Measurements from ENCODE around the gene RNF144A. TPM values are rescaled to one million over a fixed set of nuclear protein-coding genes. Genes with fewer than 3 reads are reported as not detected.

Gene RNF144A
- total and polyA plus RNA-seq, 2 experiments from 2014 or later, result 0.60 to 3.5 TPM

- in situ Hi-C loops (cut with MboI), result no loop called here
- Histone ChIP-seq H3K9ac (no peak overlapping the region), H3K9me3 (ENCODE audit: low read depth) (no peaks in the 10 kb centered on the region), H3K27me3 (replicated peaks; ENCODE audit: insufficient read depth) (peaks cover 17% of the 10 kb centered on the region), H2AFZ (no peak overlapping the region), H3K36me3 (ENCODE audit: low read depth) (no peaks in the 10 kb centered on the region), H4K20me1 (ENCODE audit: insufficient read depth) (no peaks in the 10 kb centered on the region), H3K4me1 (ENCODE audit: insufficient read depth) (no peaks in the 10 kb centered on the region), H3K4me3 (no peak overlapping the region), H3K9me2 (ENCODE audit: insufficient read depth) (no peaks in the 10 kb centered on the region), H3F3A (ENCODE audit: insufficient read depth) (no peaks in the 10 kb centered on the region), H3K4me2 (ENCODE audit: unreplicated experiment) (no peak overlapping the region), H3K79me2 (ENCODE audit: insufficient read depth) (no peaks in the 10 kb centered on the region), H3K27ac (no peak overlapping the region)
- 97 to 100% methylated on average over 2 of the region's 2 CpGs for WGBS, 2 experiments (ENCODE audit: low coverage in 1 of 2, low lambda C conversion rate in 2 of 2, missing lambda C conversion rate in 2 of 2)
- TF ChIP-seq EZH2phosphoT487 (IDR thresholded peaks at IDR 0.05; ENCODE audit: insufficient read depth, low read depth) (no peak), EZH2 (IDR thresholded peaks at IDR 0.05; ENCODE audit: insufficient read depth, poor library complexity, severe bottlenecking) (no peak)
- DNase-seq, result no peak
These were observed 19.9 kb downstream of the RNF144A start for GRCh38 chr2:6937157-6937556.

GRCh38 chr2:6937582-6937981 is 20.4 kb downstream of the RNF144A start:
- TF ChIP-seq EZH2phosphoT487 (IDR thresholded peaks at IDR 0.05; ENCODE audit: insufficient read depth, low read depth), result no peak
- Histone ChIP-seq H3F3A (ENCODE audit: insufficient read depth) (no peaks in the 10 kb centered on the region), H4K20me1 (ENCODE audit: insufficient read depth) (no peaks in the 10 kb centered on the region), H3K36me3 (ENCODE audit: low read depth) (no peaks in the 10 kb centered on the region), H3K27ac (no peak overlapping the region), H3K4me2 (ENCODE audit: unreplicated experiment) (no peak overlapping the region), H2AFZ (no peak overlapping the region), H3K9me2 (ENCODE audit: insufficient read depth) (no peaks in the 10 kb centered on the region), H3K27me3 (replicated peaks; ENCODE audit: insufficient read depth) (peaks cover 20% of the 10 kb centered on the region), H3K79me2 (ENCODE audit: insufficient read depth) (no peaks in the 10 kb centered on the region), H3K9ac (no peak overlapping the region), H3K9me3 (ENCODE audit: low read depth) (no peaks in the 10 kb centered on the region), H3K4me3 (no peak overlapping the region), H3K4me1 (ENCODE audit: insufficient read depth) (no peaks in the 10 kb centered on the region)
- in situ Hi-C loops (cut with MboI), result no loop called here
- DNase-seq, result no peak
- 93 to 97% methylated on average over 4 of the region's 4 CpGs for WGBS, 2 experiments (ENCODE audit: low coverage in 1 of 2, low lambda C conversion rate in 2 of 2, missing lambda C conversion rate in 2 of 2)

GRCh38 chr2:6939071-6939470 is 21.9 kb downstream of the RNF144A start:
- no peak overlapping the region for H3K4me3 ChIP-seq
- peaks cover 20% of the 10 kb centered on the region for H3K27me3 ChIP-seq (replicated peaks; ENCODE audit: insufficient read depth)
- H2AFZ ChIP-seq, result no peak overlapping the region
- no peak overlapping the region for H3K4me2 ChIP-seq (ENCODE audit: unreplicated experiment)
- no peaks in the 10 kb centered on the region for H3K4me1 ChIP-seq (ENCODE audit: insufficient read depth)
- H3K9me2 ChIP-seq (ENCODE audit: insufficient read depth), result no peaks in the 10 kb centered on the region
- in situ Hi-C loops (cut with MboI), result no loop called here
- no peaks in the 10 kb centered on the region for H3K36me3 ChIP-seq (ENCODE audit: low read depth)
- WGBS, 2 experiments (ENCODE audit: low coverage in 1 of 2, low lambda C conversion rate in 2 of 2, missing lambda C conversion rate in 2 of 2), result 64 to 67% methylated on average over 2 of the region's 2 CpGs
- H3F3A ChIP-seq (ENCODE audit: insufficient read depth), result no peaks in the 10 kb centered on the region
- H4K20me1 ChIP-seq (ENCODE audit: insufficient read depth), result no peaks in the 10 kb centered on the region
- no peaks in the 10 kb centered on the region for H3K79me2 ChIP-seq (ENCODE audit: insufficient read depth)
- TF ChIP-seq EZH2phosphoT487 (IDR thresholded peaks at IDR 0.05; ENCODE audit: insufficient read depth, low read depth) (no peak), EZH2 (IDR thresholded peaks at IDR 0.05; ENCODE audit: insufficient read depth, poor library complexity, severe bottlenecking) (no peak)
- DNase-seq, result no peak
- no peak overlapping the region for H3K9ac ChIP-seq
- H3K9me3 ChIP-seq (ENCODE audit: low read depth), result no peaks in the 10 kb centered on the region
- H3K27ac ChIP-seq, result no peak overlapping the region

- WGBS, 2 experiments (ENCODE audit: low coverage in 1 of 2, low lambda C conversion rate in 2 of 2, missing lambda C conversion rate in 2 of 2), result 86 to 95% methylated on average over 2 of the region's 2 CpGs
- Histone ChIP-seq H3K79me2 (ENCODE audit: insufficient read depth) (no peaks in the 10 kb centered on the region), H3K9me2 (ENCODE audit: insufficient read depth) (no peaks in the 10 kb centered on the region), H3F3A (ENCODE audit: insufficient read depth) (no peaks in the 10 kb centered on the region), H3K4me2 (ENCODE audit: unreplicated experiment) (no peak overlapping the region), H3K27ac (no peak overlapping the region), H3K9ac (no peak overlapping the region), H3K4me1 (ENCODE audit: insufficient read depth) (no peaks in the 10 kb centered on the region), H4K20me1 (ENCODE audit: insufficient read depth) (no peaks in the 10 kb centered on the region), H3K9me3 (ENCODE audit: low read depth) (no peaks in the 10 kb centered on the region), H3K36me3 (ENCODE audit: low read depth) (no peaks in the 10 kb centered on the region), H3K4me3 (no peak overlapping the region), H3K27me3 (replicated peaks; ENCODE audit: insufficient read depth) (peaks cover 32% of the 10 kb centered on the region), H2AFZ (no peak overlapping the region)
- no peak for DNase-seq
- in situ Hi-C loops (cut with MboI), result no loop called here
- TF ChIP-seq EZH2phosphoT487 (IDR thresholded peaks at IDR 0.05; ENCODE audit: insufficient read depth, low read depth) (no peak), EZH2 (IDR thresholded peaks at IDR 0.05; ENCODE audit: insufficient read depth, poor library complexity, severe bottlenecking) (no peak)
These were observed 23.6 kb downstream of the RNF144A start for GRCh38 chr2:6940820-6941219.
